ENCODE results near the gene SPDYE11. TPM values are rescaled to one million over a fixed set of nuclear protein-coding genes. Genes with fewer than 3 reads are reported as not detected.

The SPDYE11 gene
- total RNA-seq, 1 experiment from 2014 or later: not detected

Other genes with a start within 250 kb of the SPDYE11 start
- 2.6 TPM in 2 replicates for gene TYW1B, start 229.7 kb downstream of the SPDYE11 start, total RNA-seq (2021)
- gene POM121, start 132.8 kb downstream of the SPDYE11 start, total RNA-seq (2021): 54.6 and 56.6 TPM in 2 replicates
- gene TRIM74, start 88.4 kb downstream of the SPDYE11 start, total RNA-seq (2021): 0.31 TPM in 1 of 2 replicates, not detected in the other
- not detected in 2 replicates for gene SPDYE8, start 28.1 kb downstream of the SPDYE11 start, total RNA-seq (2021)
- not detected in 2 replicates for gene SPDYE9, start 28.1 kb upstream of the SPDYE11 start, total RNA-seq (2021)

All from A673 (cell line).